HepG2 (cell line): Measurements from ENCODE around the gene FAM120C. TPM values are rescaled to one million over a fixed set of nuclear protein-coding genes. Genes with fewer than 3 reads are reported as not detected.

Source experiments
- ATAC-seq: fragments of 200-7000 bp; cut with Tn5 transposase; 3 replicates; pipeline ENCODE4 v1.9.1; 2020; ENCODE audit warnings: mild to moderate bottlenecking, moderate library complexity
- BruUV-seq: library from RNA; stranded (reverse); fragments of 400-500 nt; replicated peaks from 2 replicates; lab custom pipeline; 2021; lab: Mats Ljungman, UMichigan
- CTCF ChIA-PET: fragments of 300-600 bp; formaldehyde crosslinking; extraction: SDS; loops from one replicate; lab custom pipeline; 2021; ENCODE audit warnings: low total read pairs, inconsistent platforms, low intra/inter-chr PET ratio; lab: Yijun Ruan, JAX
- POLR2A ChIA-PET: fragments of 350-600 bp; sonication (Branson Sonifier 250); formaldehyde crosslinking; loops from one replicate; lab custom pipeline; 2020; ENCODE audit warnings: antibody characterized with exemption, inconsistent platforms; lab: Yijun Ruan, JAX
- DNase-seq: peaks from one replicate; pipeline ENCODE4 v3.0.0-alpha.2; 2015; ENCODE audit warnings: low spot score
- FAIRE-seq: peaks from 3 replicates; lab custom pipeline; 2011; peaks lifted over from hg19 to GRCh38; lab: Jason Lieb, UNC
- H2AFZ ChIP-seq: one replicate; pipeline ENCODE4 v1.6.1; 2011; ENCODE audit warnings: low read length, inconsistent platforms
- H3K27ac ChIP-seq: fragments of 300-600 bp; 3 replicates; pipeline ENCODE4 v1.8.0; 2011; ENCODE audit warnings: mixed run types, mild to moderate bottlenecking, mixed read lengths, low read length, inconsistent platforms; ENCODE audit not compliant: insufficient read depth; ENCODE audit errors: extremely low read length
- H3K27me3 ChIP-seq, 2 experiments: fragments of 200-600 bp in 1 of 2; 2 replicates in 1 of 2; 3 replicates in 1 of 2; pipeline versions ENCODE4 v1.6.0 to v1.8.0; 2011; ENCODE audit warnings: low read length in 2 of 2, mild to moderate bottlenecking in 2 of 2, moderate library complexity in 2 of 2, inconsistent platforms in 1 of 2; ENCODE audit not compliant: insufficient read depth in 2 of 2, control insufficient read depth in 1 of 2
- H3K36me3 ChIP-seq, 2 experiments: fragments of 200-600 bp in 1 of 2; replicated peaks in 1 of 2; 2 replicates in 1 of 2; 3 replicates in 1 of 2; pipeline versions ENCODE4 v1.5.1 to v1.8.0; 2011; ENCODE audit warnings: low read length in 2 of 2, inconsistent platforms in 1 of 2; ENCODE audit not compliant: insufficient read depth in 2 of 2, control insufficient read depth in 1 of 2
- H3K4me1 ChIP-seq: 2 replicates; pipeline ENCODE4 v1.5.1; 2012; ENCODE audit warnings: low read length, inconsistent platforms; ENCODE audit not compliant: insufficient read depth
- H3K4me2 ChIP-seq: 2 replicates; pipeline ENCODE4 v1.6.0; 2011; ENCODE audit warnings: low read depth, low read length, inconsistent platforms
- H3K4me3 ChIP-seq, 3 experiments: fragments of 200-600 bp in 1 of 3; sonication (generic), shearing (Covaris generic) in 1 of 3; replicated peaks in 1 of 3; 2 replicates each; pipeline ENCODE4 v1.5.1; 2011 to 2016; ENCODE audit warnings: low read length in 3 of 3, inconsistent platforms in 2 of 3, low read depth in 2 of 3, mild to moderate bottlenecking in 2 of 3, control low read depth in 1 of 3, mixed read lengths in 1 of 3; ENCODE audit not compliant: insufficient read depth in 1 of 3
- H3K79me2 ChIP-seq: one replicate; pipeline ENCODE4 v1.6.1; 2011; ENCODE audit warnings: low read length, inconsistent platforms; ENCODE audit not compliant: insufficient read depth
- H3K9ac ChIP-seq: 2 replicates; pipeline ENCODE4 v1.6.0; 2011; ENCODE audit warnings: mild to moderate bottlenecking, low read depth, low read length, inconsistent platforms; ENCODE audit not compliant: insufficient read depth
- H3K9me3 ChIP-seq: 2 replicates; pipeline ENCODE4 v1.5.1; 2012; ENCODE audit warnings: mild to moderate bottlenecking, low read length
- H4K20me1 ChIP-seq: 2 replicates; pipeline ENCODE4 v1.6.0; 2011; ENCODE audit warnings: inconsistent platforms, mild to moderate bottlenecking, low read length, moderate library complexity; ENCODE audit not compliant: insufficient read depth
- MBNL3 ChIP-seq: fragments of 250-450 bp; sonication (Bioruptor Pico); conservative IDR thresholded peaks from 2 replicates; pipeline ENCODE4 v1.8.0; 2022; ENCODE audit warnings: mild to moderate bottlenecking, inconsistent platforms
- SKIL ChIP-seq: sonication (generic); formaldehyde crosslinking; IDR thresholded peaks from 2 replicates; pipeline ENCODE4 v1.8.0; 2022; ENCODE audit warnings: missing genetic modification reagents, mild to moderate bottlenecking, moderate library complexity, borderline replicate concordance
- SP140L ChIP-seq: sonication (generic); formaldehyde crosslinking; IDR thresholded peaks from 2 replicates; pipeline ENCODE4 v1.4.0; 2020; ENCODE audit warnings: missing genetic modification reagents, borderline replicate concordance
- ZNF350 ChIP-seq: sonication (generic); formaldehyde crosslinking; IDR thresholded peaks from 2 replicates; pipeline ENCODE4 v1.4.0; 2020; ENCODE audit warnings: mild to moderate bottlenecking, low read depth, missing genetic modification reagents, borderline replicate concordance
- WGBS: methylation state at CpG from one replicate; pipeline ENCODE4 v1.1.6; 2017; ENCODE audit warnings: low lambda C conversion rate; 5-methylcytosine and 5-hydroxymethylcytosine counted together
- in situ Hi-C: cut with HindIII; loops from 2 replicates; pipeline ENCODE4 v1.10.0; 2017; ENCODE audit warnings: low pct_unique_long_range_greater_than_20kb; ENCODE audit not compliant: extremely low pct_ligation_motif_present
- intact Hi-C: fragments of 100-400 bp; cut with micrococcal nuclease; formaldehyde crosslinking; loops from one replicate; pipeline ENCODE4 v1.10.0; 2022; ENCODE audit not compliant: unreplicated experiment
- polyA plus RNA-seq, 8 experiments: library from polyadenylated mRNA; depleted of rRNA in 3 of 8; stranded (reverse) in 7 of 8; unstranded in 1 of 8; fragments of >200 nt; fragmentation: Illumina TruSeq in 4 of 8; extraction: Trizol in 4 of 8; gene quantifications; 2 replicates each; pipeline versions ENCODE4 v1.2.1 to v1.2.3, GENCODE V29; 2011 to 2016; ENCODE audit warnings: low read depth in 4 of 8, missing spikeins in 1 of 8, mixed read lengths in 1 of 8; ENCODE audit not compliant: insufficient read depth in 1 of 8
- total RNA-seq, 5 experiments: library from RNA; depleted of rRNA; stranded (reverse); fragments of >200 nt; fragmentation: Illumina TruSeq; extraction: Trizol; gene quantifications; 2 replicates each; pipeline ENCODE4 v1.2.3, GENCODE V29; 2016; ENCODE audit warnings: low read depth in 1 of 5

FAM120C gene
- total and polyA plus RNA-seq, 2 of the 13 experiments (the other 11 are each of a cell fraction or from before 2014, with no cell fraction given) = 4.6 to 7.4 TPM

DNA sequence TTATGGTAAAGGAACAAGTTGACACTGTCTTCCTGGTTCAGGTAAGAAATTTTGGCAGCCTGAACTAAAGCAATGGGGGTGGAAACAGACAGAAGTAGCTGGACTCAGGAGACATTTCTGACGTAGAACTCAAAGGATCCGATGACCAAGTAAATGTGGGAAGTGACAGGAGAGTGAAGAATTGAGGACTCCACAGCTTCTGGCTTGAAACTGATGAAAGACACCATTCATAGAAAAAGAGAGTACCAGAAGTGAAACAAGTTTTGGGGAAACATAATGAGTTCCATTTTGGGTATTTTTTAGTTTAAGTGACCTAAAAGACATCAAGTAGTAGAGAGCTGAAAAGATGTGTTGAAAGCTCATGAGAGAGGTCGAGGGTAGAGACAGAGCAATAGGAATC, 5.7 kb downstream of the FAM120C start:
- H3K4me1 ChIP-seq = peaks cover 47% of the 10 kb centered on the region
- in situ Hi-C loops = no loop called here

DNA sequence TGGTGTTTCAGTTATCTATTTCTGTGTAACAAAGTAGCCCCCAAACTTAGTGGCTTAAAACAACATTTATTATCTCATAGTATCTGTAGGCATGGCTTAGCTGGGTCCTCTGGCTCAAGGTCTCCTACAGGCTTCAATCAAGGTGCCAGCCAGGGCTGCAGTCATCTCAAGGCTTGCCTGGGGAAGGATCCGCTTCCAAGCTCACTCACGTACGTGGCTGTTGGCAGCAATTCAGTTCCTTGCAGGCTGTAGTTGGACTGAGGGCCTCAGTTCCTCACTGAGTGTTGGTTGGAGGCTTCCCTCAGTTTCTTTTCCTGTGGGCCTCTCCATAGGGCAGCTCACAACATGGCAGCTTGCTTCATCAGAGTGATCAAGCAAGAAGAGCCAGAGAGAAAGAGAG, 9.3 kb downstream of the FAM120C start:
- H3K79me2 ChIP-seq = peaks cover 24% of the 10 kb centered on the region

More for the DNA sequence above, 5.7 kb downstream of the FAM120C start:
- no peaks in the 10 kb centered on the region for H3K9me3 ChIP-seq
- no peak for TF ChIP-seq SKIL (CRISPR knock-in tag)
- TF ChIP-seq, all 625 proteins: peak for 0
- Histone ChIP-seq H3K4me2 (no peak overlapping the region), H3K36me3 (no peaks in the 10 kb centered on the region), H3K79me2 (peaks cover 59% of the 10 kb centered on the region), H4K20me1 (peaks cover 12% of the 10 kb centered on the region), H3K27me3 (no peaks in the 10 kb centered on the region), H3K4me3 (no peak overlapping the region), H3K9ac (no peak overlapping the region), H2AFZ (no peak overlapping the region), H3K27ac (no peak overlapping the region)
- DNase-seq (no peak), FAIRE-seq (peak; percentile 40), ATAC-seq (no peak)
- 98% methylated on average over 3 of the region's 3 CpGs for WGBS
- BruUV-seq = no TSS peak
- intact Hi-C loops = no loop called here
- ChIA-PET POLR2A (no interaction called here), CTCF (no interaction called here)

More for the DNA sequence above, 9.3 kb downstream of the FAM120C start:
- intact Hi-C loops = no loop called here
- POLR2A ChIA-PET = no interaction called here
- CTCF ChIA-PET = no interaction called here
- no peaks in the 10 kb centered on the region for H3K36me3 ChIP-seq
- H3K9me3 ChIP-seq = no peaks in the 10 kb centered on the region
- 95% methylated on average over 3 of the region's 3 CpGs for WGBS
- no peak overlapping the region for H3K4me3 ChIP-seq
- no peaks in the 10 kb centered on the region; the same call in 1 of the 2 replicates for H4K20me1 ChIP-seq
- BruUV-seq = no TSS peak
- FAIRE-seq (no peak), ATAC-seq (no peak), DNase-seq (no peak)
- TF ChIP-seq ZNF350 (CRISPR knock-in tag) (no peak), SP140L (CRISPR knock-in tag) (no peak), MBNL3 (CRISPR knock-in tag) (no peak)
- H3K27me3 ChIP-seq = no peaks in the 10 kb centered on the region
- no peak overlapping the region for H2AFZ ChIP-seq
- no peak overlapping the region for H3K9ac ChIP-seq
- in situ Hi-C loops = no loop called here
- no peak overlapping the region for H3K27ac ChIP-seq
- peaks cover 14% of the 10 kb centered on the region for H3K4me1 ChIP-seq
- H3K4me2 ChIP-seq = no peak overlapping the region
